Left renal cortex interstitium (tissue), 4 donors: ENCODE measurements around the gene ERC2. TPM values are rescaled to one million over a fixed set of nuclear protein-coding genes. Genes with fewer than 3 reads are reported as not detected.

Source experiments
- DNase-seq, 4 donors: peaks; one replicate each; pipeline ENCODE4 v3.0.0-alpha.2; 2013; ENCODE audit warnings: low read depth in 4 of 4, low spot score in 2 of 4, missing footprints in 1 of 4
- polyA plus RNA-seq, 4 donors: library from polyadenylated mRNA; unstranded; fragments of 120-200 nt; gene quantifications; one replicate each; pipeline ENCODE4 v1.2.1, GENCODE V29; 2013; ENCODE audit not compliant: insufficient read length in 4 of 4

ERC2 gene
- polyA plus RNA-seq, 4 donors: 2.0 to 4.2 (median 3.8) TPM

DNA sequence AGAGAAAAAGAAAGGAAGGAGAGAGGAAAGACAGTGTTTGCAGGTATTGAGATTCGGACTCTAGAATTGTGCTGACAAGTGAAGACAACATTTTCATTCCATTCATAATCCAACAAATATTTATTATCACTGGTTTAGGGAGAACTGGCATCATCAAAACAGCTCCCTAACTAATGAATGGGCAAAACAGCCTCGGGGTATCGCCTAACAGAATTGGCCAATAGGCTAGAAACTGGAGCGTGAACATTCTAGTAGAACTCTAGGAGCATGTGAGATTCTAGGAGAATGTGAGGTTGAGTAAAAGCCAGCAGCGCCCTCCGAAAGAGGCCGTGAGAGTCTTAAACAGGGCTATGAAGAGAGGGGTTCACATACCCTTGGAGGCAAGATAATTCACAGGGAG, 759.3 kb downstream of the ERC2 start:
- DNase-seq: no peak

DNA sequence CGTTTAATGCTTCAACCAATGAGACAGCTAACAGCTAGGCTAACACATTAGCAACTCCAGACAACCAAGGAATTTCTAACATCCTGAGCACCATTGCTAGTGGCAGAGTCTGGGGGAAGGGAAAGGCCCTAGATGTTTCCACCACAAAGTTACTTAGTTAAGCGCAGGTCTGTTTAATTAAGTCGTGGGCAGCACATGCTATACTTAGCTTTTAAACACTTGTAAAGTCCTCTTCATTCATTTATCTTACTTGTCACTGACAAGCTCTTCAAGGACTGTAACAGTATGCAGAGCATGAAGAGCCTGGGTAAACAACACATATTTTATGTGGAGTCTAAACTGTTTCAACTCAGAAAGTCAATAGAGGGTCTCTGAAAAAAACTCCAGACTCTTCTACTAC, 760.0 kb downstream of the ERC2 start:
- DNase-seq: no peak

DNA sequence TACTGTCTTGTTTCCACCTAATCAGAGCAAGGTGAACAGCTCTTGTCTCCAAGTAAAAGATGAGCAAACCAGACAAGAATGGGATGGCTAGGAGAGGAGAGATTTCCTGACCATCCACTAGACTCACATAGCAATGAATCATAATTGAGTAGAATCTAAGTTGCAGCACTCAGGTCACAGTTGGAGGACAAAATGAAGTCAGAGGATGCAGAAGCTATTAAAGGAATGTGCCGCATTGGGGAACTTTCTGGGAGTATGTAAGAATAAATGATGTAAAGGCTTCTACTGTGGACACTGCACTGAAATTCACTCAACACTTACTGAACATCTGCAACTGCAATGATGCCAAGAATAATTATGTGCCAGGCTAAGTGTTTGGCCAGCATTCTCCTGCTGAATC, 763.7 kb downstream of the ERC2 start:
- no peak for DNase-seq

DNA sequence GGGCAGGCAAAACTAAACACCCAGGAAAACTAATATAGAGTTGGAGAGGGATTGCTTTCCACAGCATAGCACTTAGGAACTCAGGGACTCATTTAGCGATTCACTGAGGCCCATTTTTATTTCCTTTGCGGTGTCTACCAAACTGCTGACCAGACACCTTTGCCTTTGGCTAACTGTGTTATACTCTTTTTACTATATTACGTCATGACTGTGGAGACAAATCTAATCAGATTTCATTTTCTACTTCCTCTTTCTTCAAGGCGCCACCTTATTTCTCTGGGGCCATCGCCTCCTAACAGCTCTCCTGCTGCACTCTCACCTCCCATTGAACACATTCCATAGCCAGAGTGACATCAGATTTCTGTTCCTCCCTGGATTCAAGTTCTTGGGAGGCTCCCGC, 765.4 kb downstream of the ERC2 start:
- no peak for DNase-seq

DNA sequence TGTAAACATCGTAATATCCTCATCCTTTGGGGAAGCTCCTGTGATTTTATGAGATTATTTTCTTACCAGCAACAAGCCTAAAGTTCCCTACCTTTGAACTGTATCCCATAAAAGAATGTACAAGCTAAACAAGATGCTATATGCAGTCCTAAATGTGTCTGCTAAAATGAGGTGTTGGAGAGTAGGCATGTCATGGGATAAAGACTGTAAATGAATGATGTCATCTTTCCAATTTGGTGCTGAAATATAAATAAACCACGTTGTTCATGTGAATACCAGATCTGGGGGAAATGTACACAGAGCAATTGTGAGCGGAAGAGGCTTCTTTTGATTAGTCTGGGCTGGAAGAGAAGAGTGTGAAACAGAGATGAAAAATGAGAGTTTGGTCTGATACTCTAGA, 766.3 kb downstream of the ERC2 start:
- DNase-seq: no peak

DNA sequence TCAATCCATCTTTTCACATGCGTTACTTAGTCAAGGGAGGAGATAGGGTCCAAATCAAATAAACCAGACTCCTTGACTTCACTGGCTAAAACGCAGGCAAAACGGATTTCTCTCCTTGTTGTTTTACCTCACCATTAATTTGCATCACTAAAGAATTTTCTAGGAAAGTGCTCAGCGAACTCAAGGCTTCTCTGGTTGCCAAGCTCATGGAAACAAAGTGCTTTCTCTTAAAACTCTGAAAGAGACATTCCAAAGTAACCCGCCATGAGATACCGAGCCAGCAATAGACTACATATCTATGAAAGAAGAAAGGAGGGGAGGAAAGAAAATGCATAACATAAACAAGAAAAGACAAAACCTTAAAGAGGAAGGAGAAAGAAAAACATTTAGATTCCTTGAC, 769.4 kb downstream of the ERC2 start:
- no peak for DNase-seq

DNA sequence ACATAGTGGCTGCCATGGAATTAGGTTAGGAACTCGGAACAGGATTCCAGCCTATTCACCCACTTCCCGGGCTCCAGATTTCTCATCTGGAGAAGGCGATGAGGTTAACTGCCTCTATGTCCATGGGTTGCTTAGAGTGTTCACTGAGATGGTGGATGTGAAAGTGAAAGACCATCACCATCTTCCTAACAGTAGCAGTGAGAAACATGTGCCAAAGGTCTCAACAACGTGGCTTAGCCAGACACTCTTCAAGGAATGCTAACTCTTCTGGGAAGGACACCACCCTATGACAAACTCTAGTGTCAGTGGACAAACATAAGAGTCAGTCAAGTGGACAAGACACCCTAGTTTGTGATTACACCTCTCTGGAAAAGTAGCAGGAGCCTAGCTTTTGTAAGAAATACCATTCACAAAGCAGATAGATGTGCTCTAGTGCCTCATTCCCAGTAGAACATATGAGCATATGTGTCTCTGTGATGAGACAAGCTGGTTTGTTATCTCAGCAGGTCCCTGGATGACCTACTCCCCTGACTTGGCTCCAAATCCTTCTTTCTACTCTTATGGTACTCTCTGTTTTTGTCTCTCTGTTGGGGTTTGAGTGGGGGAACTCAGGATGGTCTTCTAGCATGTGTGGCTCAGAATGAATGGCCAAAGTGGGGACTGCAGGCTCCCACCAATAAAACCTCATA, 770.9 kb downstream of the ERC2 start:
- DNase-seq: no peak

DNA sequence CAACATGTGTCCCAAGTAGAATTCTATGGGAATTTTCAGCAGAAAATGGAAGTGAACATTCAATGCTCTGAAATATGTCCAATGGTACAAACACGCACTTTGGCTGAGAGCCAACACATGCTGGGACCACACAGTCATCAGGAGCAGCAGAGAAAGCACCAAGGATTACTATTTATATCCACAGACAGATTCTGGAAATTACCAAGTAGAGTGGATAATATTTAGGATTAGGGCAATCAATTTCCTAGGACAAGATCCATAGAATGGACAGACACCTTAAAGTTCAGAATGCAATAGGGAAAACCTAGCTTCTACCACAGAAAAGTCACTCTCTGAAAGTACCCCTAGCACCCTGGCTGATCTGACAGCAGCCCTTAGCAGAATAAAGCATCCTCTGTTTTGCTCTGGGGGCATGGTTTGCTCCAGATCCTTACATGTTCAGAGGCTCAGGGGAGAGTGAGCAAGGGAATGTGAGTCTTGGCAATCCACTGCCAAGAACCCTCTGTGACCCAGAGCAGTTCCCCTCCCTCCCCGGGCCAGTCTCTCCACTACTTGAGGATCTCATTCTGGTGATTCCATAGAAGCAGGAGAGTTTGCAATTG, 775.2 kb downstream of the ERC2 start:
- no peak for DNase-seq

DNA sequence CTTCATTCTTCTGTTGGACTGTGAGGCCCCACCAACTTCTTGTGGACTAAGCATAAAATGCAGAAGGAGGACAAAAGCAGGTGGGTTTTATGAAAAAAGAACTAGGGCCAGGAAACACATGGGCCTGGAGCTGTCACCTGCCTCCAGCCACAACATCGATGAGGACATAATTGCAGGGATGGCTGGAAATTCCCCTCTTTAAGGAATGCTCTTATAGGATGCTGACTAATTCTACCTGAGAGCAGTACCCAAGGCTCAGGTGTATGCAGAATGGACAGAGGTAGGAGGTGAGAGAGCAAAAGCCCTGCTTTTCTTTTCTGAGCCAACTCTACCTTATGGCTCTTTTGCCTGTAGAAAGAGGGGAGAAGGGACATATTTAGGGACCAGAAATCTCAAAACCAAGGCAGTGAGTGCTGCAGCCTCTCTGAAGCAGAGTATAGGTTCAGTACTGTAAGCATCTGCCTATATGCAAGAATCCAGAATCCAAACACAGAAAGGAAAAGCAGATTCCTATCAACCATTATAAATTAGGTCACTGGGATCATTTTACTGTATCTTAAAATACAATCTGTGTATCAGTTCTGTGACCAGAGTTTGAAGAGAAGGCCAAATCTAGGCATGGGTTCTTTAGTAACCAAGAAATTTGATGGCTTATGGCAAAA, 775.8 kb downstream of the ERC2 start:
- no peak for DNase-seq

DNA sequence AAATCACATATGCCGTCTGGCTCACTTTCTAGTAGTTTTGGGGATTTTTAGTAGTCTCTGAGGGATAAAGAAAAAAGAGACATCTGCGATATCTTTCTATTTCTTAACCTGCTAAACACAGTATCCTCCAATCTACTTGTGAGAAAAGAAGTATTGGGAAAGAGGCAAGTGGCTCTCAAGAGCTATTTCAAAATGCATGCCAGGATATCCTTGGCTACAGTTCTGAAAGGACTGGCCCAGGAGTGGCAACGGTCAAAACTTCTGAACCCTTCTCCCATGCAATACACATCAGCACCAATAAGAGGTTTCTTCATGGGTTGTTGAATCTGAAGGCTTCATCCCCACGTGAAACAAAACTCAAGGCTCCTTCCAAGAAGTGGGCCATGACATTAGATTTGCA, 777.1 kb downstream of the ERC2 start:
- DNase-seq: no peak

DNA sequence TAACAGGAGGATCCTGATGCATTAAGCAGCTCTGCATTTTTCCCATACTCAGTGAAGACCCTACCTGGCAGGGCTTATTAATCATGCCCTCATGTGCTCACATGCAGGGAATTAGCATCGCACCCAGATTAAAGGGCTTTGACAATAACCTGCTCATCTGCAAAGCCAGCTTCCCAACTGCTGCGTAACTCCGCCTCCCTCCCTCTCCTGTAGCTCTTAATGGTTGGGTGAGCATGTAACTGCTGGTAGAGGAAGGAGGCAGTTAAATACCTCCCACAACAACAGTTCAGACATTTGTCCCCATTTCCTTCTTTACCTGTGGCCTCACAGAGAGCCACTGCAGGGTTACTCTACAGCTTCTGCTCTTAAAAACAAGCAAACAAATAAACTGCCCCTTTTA, 777.5 kb downstream of the ERC2 start:
- DNase-seq: no peak

DNA sequence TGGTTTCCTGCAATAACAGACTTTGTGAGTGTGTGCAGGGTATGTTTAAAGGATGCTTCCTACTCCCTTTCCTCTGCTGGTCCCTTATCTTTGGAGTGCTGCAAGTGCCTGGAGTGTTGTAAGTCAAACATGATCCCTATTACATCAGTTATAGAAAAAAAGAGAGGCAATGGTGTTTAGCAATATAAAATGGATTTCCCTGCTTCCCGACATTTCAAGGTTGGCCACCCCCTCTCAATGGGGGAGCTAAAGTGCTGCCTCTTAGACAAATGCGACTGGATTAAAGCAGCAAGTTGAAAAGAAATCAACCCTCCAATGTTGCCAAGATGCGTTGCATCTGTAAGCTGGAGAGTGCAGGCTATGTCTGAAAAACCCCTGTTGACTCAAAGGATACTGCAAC, 778.1 kb downstream of the ERC2 start:
- no peak for DNase-seq

DNA sequence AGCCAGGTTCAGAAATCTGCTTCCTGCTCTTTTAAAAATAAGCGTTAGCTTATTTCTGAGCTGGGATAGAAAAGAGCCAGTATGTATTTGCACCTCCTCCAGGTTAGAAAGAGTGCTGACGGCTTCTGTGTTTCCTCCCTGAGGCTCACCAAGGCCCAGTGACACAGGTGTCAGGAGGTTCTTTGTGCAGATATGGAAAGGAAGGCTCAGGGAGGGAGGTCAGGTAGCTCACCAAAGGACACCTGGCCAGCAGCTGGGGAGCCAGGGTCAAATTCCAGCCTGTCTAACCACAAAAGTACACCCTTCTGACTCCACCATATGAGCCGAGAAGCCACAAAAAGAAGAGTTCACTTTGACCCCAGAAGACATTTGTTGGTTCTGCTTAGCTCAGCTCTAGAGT, 780.1 kb downstream of the ERC2 start:
- no peak for DNase-seq

DNA sequence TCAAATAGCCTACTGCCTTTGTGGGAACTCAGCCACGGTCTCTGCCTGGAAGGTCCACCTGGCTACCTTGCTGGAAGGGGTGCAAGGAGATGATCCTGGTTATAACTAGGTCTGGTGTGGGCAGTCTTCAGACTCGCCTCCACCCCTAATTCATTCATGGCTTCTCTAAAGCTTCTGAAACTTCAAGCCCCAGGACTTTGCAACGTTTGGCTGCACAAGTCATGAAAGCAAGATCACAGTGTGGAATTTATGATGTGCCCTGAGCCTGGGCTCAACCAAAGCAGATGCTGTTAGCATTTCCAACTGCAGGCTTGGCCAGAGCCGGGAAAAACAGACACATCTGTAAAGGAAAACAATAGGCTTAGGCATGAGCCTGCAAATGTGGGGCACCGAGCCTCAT, 780.7 kb downstream of the ERC2 start:
- no peak for DNase-seq

DNA sequence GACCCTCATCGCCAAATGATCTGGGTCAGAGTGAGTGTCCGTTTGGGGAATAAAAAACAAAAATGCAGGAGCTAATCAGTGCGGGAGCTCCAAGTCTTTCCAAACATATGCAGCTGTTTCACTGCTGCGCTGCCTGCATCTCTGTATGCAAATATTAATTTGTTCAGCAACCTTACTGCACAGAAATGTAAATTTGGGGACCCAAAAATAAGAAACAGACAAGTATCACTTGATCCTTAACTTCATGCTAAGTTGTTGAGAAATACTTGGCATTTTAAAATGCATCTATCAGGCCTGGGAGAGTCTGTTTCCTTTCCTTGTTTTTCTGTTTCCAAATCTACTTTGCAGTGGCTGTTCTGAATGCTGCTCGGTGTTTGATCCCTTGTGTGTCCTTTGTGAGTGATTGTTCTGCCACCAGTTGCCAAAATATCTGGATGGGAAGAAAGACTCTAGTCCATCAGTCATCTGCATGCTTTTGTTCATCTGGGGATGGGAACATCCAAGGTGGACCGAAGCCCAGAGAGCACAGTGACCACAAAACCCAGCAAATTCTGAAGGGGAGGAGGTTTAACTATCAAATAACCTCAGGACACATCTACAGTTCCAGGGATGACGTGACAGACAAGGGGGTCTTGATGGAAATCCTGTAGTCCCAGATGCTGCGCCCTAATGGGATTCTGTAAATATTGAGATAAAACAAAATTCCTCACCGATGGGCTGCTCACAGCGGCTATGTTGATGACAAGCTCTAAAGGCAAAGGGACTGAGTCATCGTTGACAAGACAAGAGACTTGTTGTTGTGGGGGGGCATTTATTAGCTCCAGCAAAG, 781.6 kb downstream of the ERC2 start:
- no peak for DNase-seq

DNA sequence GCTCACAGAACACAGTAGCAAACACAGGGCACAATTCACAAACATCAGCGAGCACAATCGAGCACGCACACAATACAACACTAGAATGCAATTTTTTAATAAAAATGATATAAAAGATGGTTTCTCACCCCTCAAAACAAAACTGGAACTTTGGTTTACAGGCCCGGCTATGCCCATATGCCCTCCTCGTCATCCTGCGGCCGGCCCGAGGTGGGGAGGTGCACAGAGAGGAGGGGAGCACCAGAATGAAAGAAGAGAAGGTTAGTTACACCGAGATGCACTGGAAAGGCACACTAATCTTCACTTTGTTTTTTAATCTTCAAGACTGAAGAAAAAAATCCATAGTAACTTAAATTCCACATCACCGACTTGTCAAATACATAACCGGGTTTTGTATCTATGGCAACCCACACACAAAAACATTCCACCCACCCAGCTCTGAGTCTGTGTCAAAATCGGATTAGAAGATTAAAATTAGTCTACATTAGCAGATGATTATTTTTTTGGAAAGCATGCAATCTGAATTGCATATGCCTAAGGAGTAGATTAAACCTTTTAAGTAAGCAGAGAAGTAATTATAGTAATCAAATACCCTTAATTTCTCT, 784.5 kb downstream of the ERC2 start:
- DNase-seq: no peak

DNA sequence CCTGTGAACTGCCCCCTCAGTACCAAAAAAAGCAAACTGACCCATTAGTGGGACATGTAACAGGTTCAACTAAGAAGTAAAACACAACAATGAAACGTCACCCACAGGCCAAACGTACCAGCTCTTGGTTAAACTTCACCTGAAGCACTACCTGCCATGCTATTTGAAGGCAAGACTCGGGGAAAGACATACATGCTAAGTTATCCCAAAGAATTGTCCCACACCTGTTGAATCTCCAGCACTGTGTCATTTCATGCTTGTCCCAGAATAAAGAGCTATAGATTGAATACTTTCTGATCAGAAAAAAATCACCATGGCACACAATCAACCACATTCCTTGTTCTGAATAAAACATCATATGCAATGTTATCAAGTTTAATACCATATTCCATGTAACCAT, 785.8 kb downstream of the ERC2 start:
- no peak for DNase-seq

DNA sequence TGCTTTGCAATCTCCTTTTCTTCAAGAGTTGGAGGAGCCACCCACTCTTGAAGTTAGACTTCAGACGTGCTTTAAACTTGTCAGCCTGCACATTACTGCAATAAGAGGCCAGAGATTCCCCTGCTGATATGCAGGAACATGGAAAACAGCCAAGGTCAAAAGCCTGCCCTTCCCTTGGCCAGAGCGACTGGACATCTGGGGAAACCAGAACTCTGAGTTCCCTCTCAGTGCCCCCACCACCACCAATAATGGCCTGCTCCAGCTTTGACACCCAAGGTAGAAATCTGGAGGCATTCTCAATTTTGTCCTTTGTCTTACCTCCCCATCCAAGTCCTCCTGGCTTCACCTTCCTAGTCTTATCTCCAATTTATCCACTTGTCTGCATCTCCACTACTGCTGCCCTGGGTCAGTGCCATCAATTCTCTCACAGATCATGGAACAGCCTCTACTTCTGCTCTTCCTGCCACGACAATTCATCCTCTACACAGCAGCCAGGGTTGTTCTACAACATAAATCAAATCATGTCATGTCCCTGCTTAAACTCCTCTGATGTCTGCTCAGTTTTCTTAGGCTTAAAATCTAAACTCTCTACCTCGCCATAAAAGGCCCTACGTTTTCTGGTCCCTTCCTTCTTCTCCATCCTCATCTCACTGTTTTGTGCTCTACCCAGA, 789.6 kb downstream of the ERC2 start:
- no peak for DNase-seq

DNA sequence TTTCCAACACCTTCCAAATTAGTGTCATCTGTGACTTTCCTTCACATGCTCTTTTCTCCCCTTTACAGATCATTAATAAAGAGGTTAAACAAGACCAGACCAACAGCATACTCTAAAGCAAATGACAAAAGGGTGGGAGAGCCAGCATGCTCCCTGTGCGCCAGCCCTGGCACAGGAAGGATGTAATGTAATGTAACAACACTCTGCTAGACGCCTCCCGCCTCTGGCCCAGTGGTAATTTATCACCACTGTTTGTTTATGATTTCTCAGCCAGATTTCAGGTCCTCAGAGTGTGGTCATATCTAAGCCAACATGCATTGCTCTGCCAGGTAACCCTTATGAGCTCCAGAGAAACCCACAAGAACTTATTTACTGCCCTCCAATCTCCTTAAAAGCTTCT, 791.6 kb downstream of the ERC2 start:
- no peak for DNase-seq

DNA sequence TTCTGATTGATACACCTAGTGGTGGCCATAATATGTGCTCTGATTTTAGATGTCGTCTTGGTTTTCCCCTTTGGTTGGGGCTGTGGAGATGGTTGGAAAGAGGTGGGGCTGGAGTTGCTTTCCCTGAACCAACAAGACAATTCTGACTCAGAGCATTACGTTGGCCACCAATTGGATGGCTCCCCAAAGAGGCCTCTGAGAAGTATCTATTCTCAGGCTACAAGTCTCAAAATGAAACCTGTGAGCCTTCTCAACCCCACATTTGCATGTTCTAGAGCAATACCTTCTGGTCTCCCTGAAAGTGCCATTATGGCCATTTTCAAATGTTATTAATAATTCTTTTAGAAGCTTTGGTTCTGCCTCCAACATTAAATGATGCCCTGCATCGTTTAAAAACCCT, 792.8 kb downstream of the ERC2 start:
- no peak for DNase-seq
